SK-N-SH treated with all-trans-retinoic acid at 6 μM for 48 hours (cell line): ENCODE measurements around the gene PLAAT4.

Experiments
- ATAC-seq: fragments of 200-7000 bp; cut with Tn5 transposase; 3 replicates; pipeline ENCODE4 v1.9.1; 2020; ENCODE audit warnings: mild to moderate bottlenecking, moderate library complexity
- ARNTL ChIP-seq: fragments of 450-650 bp; formaldehyde crosslinking; IDR thresholded peaks from 2 replicates; pipeline ENCODE4 v1.5.0; 2020; ENCODE audit warnings: low read depth, mild to moderate bottlenecking, moderate library complexity, borderline replicate concordance
- BACH2 ChIP-seq: fragments of 250-450 bp; sonication (Bioruptor Pico); IDR thresholded peaks from 2 replicates; pipeline ENCODE4 v1.9.0; 2021; ENCODE audit warnings: mild to moderate bottlenecking, borderline replicate concordance
- CSRNP3 ChIP-seq: fragments of 250-450 bp; sonication (Bioruptor Pico); IDR thresholded peaks from 2 replicates; pipeline ENCODE4 v1.5.1; 2021; ENCODE audit warnings: mild to moderate bottlenecking, moderate library complexity
- ESRRG ChIP-seq: fragments of 250-450 bp; sonication (Bioruptor Pico); IDR thresholded peaks from 2 replicates; pipeline ENCODE4 v1.6.1; 2021; ENCODE audit warnings: mild to moderate bottlenecking
- GLIS3 ChIP-seq: fragments of 250-450 bp; sonication (Bioruptor Pico); IDR thresholded peaks from 2 replicates; pipeline ENCODE4 v1.5.0; 2020; ENCODE audit warnings: mild to moderate bottlenecking, moderate library complexity
- ISL1 ChIP-seq: fragments of 250-450 bp; sonication (Bioruptor Pico); IDR thresholded peaks from 2 replicates; pipeline ENCODE4 v2.1.2; 2022; ENCODE audit warnings: mild to moderate bottlenecking, moderate library complexity
- OSR1 ChIP-seq: fragments of 250-450 bp; sonication (Bioruptor Pico); IDR thresholded peaks from 2 replicates; pipeline ENCODE4 v1.8.0; 2022; ENCODE audit warnings: moderate library complexity, mild to moderate bottlenecking, inconsistent platforms
- PATZ1 ChIP-seq: fragments of 250-450 bp; sonication (Bioruptor Pico); IDR thresholded peaks from 2 replicates; pipeline ENCODE4 v1.8.0; 2020; ENCODE audit warnings: mild to moderate bottlenecking, moderate library complexity, borderline replicate concordance
- POU6F1 ChIP-seq: fragments of 250-450 bp; sonication (Bioruptor Pico); IDR thresholded peaks from 2 replicates; pipeline ENCODE4 v1.8.0; 2021; ENCODE audit warnings: low read depth, mild to moderate bottlenecking, moderate library complexity, borderline replicate concordance
- PPARA ChIP-seq: fragments of 250-450 bp; sonication (Bioruptor Pico); IDR thresholded peaks from 2 replicates; pipeline ENCODE4 v1.5.0; 2020; ENCODE audit warnings: mild to moderate bottlenecking, borderline replicate concordance
- RARB ChIP-seq: fragments of 250-450 bp; sonication (Bioruptor Pico); IDR thresholded peaks from 2 replicates; pipeline ENCODE4 v1.8.0; 2021; ENCODE audit warnings: mild to moderate bottlenecking, moderate library complexity
- SNAI2 ChIP-seq: fragments of 250-450 bp; sonication (Bioruptor Pico); IDR thresholded peaks from 2 replicates; pipeline ENCODE4 v1.5.0; 2020; ENCODE audit warnings: mild to moderate bottlenecking, moderate library complexity
- TCF4 ChIP-seq: fragments of 250-450 bp; sonication (Bioruptor Pico); IDR thresholded peaks from 2 replicates; pipeline ENCODE4 v1.8.0; 2021; ENCODE audit warnings: mild to moderate bottlenecking, moderate library complexity, borderline replicate concordance
- TOX ChIP-seq: fragments of 250-450 bp; sonication (Bioruptor Pico); IDR thresholded peaks from 2 replicates; pipeline ENCODE4 v1.8.0; 2021; ENCODE audit warnings: mild to moderate bottlenecking, moderate library complexity, borderline replicate concordance
- TSHZ2 ChIP-seq: fragments of 250-450 bp; sonication (Bioruptor Pico); IDR thresholded peaks from 2 replicates; pipeline ENCODE4 v1.5.0; 2020; ENCODE audit warnings: mild to moderate bottlenecking, moderate library complexity
- ZC3H10 ChIP-seq: fragments of 250-450 bp; sonication (Bioruptor Pico); IDR thresholded peaks from 2 replicates; pipeline ENCODE4 v1.5.1; 2021; ENCODE audit warnings: mild to moderate bottlenecking, moderate library complexity
- ZFP3 ChIP-seq: fragments of 250-450 bp; sonication (Bioruptor Pico); IDR thresholded peaks from 2 replicates; pipeline ENCODE4 v1.5.0; 2020; ENCODE audit warnings: mild to moderate bottlenecking, moderate library complexity
- ZFP30 ChIP-seq: fragments of 450-650 bp; formaldehyde crosslinking; IDR thresholded peaks from 2 replicates; pipeline ENCODE4 v1.5.0; 2022; ENCODE audit warnings: mild to moderate bottlenecking, moderate library complexity
- ZNF565 ChIP-seq: fragments of 450-650 bp; formaldehyde crosslinking; conservative IDR thresholded peaks from 2 replicates; pipeline ENCODE4 v1.5.0; 2020; ENCODE audit warnings: low read depth, mild to moderate bottlenecking, moderate library complexity
- ZNF70 ChIP-seq: fragments of 450-650 bp; formaldehyde crosslinking; IDR thresholded peaks from 2 replicates; pipeline ENCODE4 v1.5.0; 2020; ENCODE audit warnings: mild to moderate bottlenecking, moderate library complexity
- ZNF8 ChIP-seq: fragments of 450-650 bp; formaldehyde crosslinking; IDR thresholded peaks from 2 replicates; pipeline ENCODE4 v1.5.0; 2020; ENCODE audit warnings: mild to moderate bottlenecking, moderate library complexity

PLAAT4 gene

GRCh38 chr11:63518548-63518947 is 18.1 kb upstream of the PLAAT4 start (continued):
- TF ChIP-seq TSHZ2 (CRISPR knock-in tag) (no peak), TCF4 (CRISPR knock-in tag) (no peak), ZFP30 (no peak), PATZ1 (CRISPR knock-in tag) (no peak)

- TF ChIP-seq ISL1 (CRISPR knock-in tag) (no peak), TCF4 (CRISPR knock-in tag) (no peak), ZNF70 (CRISPR knock-in tag) (no peak), ARNTL (CRISPR knock-in tag) (no peak), BACH2 (CRISPR knock-in tag) (no peak), ZC3H10 (CRISPR knock-in tag) (no peak), CSRNP3 (CRISPR knock-in tag) (no peak), OSR1 (CRISPR knock-in tag) (no peak), ZNF8 (CRISPR knock-in tag) (no peak), GLIS3 (no peak), SNAI2 (CRISPR knock-in tag) (no peak), TSHZ2 (CRISPR knock-in tag) (no peak), TOX (CRISPR knock-in tag) (no peak), ZNF565 (CRISPR knock-in tag) (no peak), RARB (CRISPR knock-in tag) (no peak), ZFP3 (CRISPR knock-in tag) (no peak), PPARA (CRISPR knock-in tag) (no peak), ESRRG (CRISPR knock-in tag) (no peak), ZFP30 (no peak), POU6F1 (CRISPR knock-in tag) (no peak)
- ATAC-seq = no peak
These were observed 15.9 kb upstream of the PLAAT4 start for GRCh38 chr11:63520606-63521170.
